NCI-H774 (cell line): Measurements from ENCODE around the gene TRMT2A.

Experiments used
- DNase-seq: peaks from one replicate; lab custom pipeline; 2025; lab: John Stamatoyannopoulos, UW

TRMT2A gene

DNA sequence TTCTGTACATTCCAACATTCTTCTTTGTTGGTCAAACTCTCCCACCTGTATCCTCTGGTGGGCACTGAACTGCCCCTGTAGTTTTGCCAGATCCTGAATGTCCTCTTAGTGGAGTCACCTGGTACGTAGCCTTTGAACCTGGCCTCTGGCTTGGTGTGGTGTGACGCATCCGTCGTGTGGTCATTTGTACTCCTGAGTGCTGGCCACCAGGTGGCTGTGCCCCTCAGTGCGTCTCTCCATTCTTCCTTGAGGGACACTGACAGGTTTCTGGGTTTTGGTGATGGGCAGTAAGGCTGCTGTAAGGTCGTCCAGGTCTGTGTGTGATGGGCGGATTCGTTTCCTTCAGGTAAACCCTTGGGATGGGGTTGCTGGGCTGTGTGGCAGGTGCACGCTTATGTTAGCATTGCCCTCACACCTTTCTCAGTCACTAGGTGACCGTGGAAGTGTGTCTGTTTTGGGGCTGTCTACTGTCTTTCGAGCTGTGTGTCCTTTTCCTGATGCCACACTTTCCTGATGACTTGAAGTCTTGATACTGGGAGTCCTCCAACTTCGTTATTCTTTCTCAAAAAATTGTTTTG, 14.7 kb downstream of the TRMT2A start:
- no peak for DNase-seq

DNA sequence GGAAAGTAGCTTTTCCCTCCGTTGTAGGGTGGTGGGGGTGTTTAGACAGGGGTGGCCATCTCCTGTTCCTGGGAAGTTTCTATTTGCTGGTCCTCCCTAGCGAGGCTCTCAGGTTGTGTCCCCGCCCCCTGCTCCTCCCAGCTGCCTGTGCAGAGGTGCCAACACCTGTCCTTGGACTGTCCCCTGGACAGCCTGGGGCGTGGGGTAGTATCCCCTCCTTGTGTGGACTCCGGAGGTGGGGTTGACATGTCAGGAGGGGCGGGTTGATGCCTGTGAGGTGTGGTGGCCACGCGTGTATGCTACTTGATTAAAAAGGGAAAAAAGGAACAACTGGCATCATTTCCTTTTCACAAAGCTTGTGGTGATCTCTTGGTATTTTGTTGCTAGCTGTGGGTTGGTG, 15.4 kb downstream of the TRMT2A start:
- no peak for DNase-seq

DNA sequence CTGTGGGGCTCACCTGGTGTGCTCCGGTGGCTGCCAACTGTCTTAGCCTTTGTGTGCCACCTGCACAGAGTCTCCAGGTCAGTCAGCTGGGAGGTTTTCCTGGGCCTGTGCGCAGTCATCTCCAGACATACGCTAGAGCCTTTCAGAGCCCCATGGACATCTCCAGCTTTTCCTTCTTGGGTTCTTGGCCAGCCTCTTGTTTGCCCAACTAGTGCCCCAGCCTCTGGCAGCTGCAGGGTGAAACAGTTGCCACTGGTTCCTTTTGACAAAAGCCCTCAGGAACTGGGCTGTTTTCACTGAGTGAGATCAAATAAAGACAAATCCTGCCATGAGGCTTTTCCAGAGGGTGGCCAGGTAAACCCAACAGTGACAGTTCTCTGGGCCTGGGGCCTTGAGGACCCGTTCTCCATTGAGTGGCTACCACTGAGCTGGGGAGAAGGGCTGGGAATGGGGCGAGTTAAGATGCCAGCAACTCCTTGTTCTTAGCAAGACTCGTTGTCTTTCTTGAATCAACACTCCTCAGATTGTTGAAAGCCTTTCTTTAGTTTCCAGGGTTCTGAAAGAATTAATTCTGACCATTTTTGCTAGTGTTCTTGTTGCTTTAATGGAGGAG, 17.8 kb downstream of the TRMT2A start:
- DNase-seq: no peak

DNA sequence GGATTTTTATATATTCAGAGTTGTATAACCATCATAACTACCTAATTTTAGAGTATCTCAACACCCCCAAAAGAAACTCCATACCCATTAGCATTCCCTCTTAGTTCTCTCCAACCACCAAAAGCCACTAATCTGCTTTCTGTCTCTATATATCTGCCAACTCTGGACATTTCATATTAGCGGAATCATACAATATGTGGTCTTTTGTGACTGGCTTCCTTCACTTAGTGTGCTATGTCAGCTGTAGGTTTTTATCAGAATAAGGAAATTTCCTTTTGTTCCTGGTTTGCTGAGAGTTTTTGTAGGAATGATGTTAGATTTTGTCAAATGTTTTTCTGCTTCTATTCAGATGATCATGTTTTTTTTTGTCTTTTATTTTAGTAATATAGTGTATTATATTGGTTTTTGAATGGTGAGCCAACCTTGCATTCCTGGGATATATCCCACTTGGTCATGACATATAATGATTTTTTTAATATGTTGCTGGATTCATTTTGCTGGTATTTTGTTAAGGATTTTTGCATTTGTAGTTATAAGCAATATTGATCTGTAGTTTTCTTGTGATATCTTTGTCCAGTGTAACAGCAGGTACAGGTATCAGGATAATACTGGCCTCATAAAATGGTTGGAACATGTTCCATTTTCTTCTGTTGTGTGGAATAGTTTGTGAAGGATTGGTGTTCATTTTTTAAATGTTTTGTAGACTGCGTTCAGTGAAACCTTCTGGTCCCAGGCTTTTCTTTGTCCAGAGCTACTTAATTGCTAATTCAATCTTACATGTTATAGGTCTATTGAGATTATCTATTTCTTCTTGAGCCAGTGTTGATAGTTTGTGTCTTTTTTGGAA, 20.2 kb downstream of the TRMT2A start:
- no peak for DNase-seq

DNA sequence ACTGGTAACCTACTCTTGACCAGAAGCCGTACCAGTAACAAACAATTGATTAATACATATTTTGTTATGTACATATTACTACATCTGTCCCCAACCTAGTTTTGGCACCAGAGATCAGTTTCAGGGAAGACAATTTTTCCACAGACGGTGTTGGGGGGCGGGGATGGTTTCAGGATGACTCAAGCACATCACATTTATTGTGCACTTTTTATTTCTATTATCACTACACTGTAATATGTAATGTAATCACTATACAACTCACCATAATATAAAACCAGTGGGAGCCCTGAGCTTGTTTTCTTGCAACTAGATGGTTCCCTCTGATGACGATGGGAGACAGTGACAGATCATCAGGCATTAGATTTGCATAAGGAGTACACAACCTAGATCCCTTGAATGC, 21.5 kb downstream of the TRMT2A start:
- no peak for DNase-seq

DNA sequence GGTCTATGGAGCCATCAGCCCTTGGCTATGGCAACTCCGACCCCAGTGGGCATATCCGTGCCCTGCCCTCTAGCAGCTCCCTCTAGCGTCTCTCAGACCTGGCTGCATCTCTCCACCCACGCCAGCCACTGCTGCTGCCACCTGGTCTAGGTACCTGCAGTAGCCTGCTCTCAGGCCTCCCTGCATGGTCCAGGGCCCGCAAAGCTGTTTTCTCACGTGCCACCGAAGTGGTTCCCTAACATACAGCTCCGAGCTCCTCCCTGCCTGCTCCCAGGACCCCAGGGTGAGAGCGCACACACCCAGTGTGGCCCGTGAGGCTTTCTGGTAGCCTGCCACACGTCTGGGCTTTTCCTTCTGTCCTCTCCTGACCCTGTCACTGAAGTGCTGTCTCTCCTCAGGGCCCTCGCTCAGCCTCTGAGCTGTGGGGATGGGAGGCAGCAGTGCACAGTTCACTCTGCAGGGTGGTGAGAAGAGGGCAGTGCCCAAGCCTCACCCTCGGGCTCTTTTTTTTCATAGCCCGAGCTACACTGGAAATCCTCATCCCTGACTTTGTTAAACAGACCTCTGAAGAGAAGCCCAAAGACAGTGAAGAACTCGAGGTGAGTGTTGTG, 22.7 kb downstream of the TRMT2A start:
- no peak for DNase-seq

DNA sequence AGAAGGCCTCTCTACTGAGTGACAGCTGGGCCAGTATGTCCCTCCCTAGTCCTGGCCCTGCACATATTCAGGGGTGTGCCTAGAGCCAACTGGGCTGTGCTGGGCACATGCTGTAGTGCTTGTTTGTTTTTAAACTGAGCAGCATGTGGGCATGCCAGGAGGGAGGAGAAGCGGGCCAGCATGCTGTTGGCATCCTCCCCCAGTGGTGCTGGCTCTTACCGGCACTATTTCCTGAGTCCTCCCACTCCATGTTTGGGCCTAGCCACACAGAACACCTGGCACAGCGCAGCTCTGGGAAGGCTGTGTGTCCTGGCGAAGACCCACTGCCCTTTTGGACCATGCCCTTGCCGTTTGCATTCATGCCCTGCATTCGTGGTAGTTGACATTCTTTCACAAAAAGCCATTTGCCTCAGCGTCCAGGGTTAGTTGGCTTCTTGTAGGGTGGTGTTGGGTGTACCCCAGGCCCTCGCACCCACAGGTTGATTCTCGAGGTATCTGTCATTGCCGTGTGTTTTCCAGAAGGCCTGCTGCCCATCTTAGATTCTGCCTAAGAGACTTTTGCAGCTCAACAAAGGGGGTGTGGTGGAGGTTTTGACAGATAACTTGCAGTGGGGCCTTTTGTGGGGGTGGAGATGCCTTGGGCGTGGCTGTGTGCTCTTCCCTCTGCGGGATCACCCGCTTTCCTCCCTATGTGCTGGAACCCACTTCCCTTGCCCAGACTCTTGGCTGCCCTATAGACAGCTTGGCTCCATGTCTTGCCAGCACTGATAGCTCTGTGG, 23.4 kb downstream of the TRMT2A start:
- DNase-seq: no peak

DNA sequence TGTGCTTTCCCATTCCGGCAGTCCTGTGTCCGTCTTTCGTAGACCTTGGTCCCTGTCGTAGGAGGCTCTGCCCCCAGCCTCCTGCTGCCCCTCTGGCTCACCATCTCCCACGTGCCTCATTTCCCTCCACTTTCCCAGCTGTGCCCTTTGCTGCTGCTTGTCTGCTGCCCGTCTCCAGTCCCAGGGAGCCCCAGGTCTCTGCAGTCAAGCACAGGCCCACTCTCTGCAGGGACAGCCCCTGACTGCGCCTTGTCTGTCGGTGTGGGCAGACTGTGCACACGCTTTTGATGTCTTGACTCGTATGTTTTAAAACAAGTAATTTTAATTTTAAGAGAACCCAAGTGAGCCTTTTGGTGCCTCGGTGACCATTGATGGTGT, 24.6 kb downstream of the TRMT2A start:
- no peak for DNase-seq

DNA sequence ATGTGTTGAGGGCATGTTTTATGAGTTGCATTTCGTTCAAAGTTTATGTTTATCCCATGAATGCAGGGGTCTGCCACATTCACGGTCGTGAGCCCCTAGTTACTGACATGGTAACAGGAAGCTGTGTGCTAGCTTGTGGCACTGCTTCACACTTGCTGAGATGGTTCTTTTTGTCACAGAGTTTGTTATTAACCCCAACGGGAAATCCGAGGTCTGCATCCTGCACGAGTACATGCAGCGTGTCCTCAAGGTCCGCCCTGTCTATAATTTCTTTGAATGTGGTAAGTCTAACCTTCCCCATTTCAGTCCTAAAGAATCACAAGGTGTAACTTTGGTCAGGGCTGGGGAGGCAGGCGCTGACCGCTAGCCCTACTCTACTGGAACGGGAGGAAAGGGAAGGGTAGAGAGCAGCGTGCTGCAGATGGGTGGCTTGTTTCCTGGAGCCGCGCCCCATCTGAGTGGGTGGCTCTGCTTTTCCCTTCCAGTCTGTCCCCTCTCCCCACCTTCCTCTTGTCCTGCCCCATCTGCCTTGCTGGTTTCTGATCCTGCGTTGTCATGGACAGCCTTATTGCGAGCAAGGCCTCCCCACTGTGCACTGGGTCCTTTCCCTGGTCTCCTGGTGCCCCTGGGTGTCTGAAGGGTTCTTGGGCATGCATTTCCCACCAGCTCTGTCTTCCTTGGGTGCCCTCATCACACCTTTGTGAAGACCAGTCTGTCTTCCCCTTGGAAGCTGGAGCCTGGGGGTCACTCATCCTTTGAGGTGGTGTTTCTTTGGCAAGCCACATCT, 25.1 kb downstream of the TRMT2A start:
- no peak for DNase-seq

DNA sequence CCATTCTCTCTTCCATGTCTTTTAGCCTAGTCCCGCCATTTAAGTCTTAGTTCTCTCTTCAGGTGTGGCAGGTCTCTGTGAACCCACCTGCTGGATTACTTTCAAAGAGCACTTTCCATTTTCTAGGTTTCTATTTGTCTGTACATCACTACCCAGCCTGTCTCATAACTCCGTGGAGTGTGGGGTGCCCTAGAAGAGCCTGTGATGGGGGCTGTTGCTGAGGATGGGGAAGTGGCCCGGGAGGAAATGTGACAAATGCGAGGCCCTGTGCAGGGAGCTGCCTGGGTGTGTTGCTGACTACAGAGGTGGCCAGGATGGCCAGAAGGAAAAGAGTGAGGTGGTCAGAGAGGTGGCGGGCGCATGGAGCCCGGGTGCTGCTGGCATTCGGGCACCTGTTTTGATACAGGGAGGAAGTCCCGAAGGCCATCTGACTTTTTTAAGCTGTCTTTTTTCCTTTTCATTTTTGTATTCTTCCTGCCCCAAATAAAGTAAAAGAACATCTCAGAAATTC, 26.2 kb downstream of the TRMT2A start:
- DNase-seq: no peak

DNA sequence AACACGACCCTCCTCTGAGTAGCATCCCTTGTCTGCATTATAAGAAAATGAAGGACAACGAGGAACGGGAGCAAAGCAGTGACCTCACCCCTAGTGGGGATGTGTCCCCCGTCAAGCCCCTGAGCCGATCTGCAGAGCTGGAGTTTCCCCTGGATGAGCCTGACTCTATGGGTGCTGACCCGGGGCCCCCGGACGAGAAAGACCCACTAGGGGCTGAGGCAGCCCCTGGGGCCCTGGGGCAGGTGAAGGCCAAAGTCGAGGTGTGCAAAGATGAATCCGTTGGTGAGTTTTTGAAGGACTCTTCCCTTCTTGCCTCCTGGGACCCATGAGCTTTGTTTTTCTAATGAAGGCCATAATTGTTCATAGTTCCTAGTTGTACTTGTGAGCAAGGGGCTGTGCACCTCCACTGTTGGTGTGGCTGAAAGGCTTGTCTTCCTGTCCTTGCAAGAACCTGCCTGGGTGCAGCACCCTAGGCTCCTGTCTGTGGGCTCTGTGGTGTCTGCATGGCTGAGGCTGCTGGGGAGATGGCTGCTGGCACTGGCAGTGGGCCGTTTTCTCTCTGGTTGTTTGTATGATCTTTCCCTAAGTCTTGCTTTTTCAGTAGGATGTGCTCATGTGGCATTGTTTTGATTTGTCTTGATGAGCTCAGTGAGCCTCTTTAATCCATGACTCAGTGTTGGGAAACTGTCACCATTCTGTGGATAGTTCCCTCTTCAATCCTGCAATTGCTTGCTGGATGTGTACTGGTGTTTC, 26.9 kb downstream of the TRMT2A start:
- DNase-seq: no peak

DNA sequence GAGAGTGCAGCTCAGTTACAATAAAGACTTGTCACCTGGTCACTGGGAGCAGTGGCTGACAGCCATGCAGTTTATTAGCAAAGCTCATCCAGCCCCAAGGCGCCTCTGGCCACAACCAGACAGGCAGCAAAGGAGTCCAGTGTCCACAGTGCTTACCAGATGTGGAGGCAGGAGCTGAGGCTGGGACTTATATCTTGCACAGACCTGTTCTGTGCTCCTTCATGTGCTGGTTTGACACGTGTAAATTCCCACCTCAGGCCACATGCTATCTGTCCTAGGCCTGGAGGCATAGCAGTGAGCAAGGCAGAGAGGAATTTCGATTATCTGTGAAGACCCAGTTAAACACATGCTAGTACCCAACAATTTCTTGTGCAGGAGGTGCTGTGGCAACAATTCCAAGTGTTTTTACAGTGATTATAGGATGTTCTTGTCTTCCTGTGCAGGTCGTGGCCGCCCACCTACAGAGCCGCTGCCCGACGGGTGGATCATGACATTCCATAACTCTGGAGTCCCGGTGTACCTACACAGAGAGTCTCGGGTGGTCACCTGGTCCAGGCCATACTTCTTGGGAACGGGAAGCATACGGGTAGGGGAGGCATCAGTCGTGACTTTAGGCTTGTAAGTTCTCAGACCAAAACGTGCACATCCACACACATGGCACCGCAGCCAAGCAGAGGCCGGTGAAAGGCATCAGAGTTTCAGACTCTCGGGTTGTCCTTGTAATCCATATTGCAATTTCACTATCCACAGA, 27.6 kb downstream of the TRMT2A start:
- DNase-seq: no peak

DNA sequence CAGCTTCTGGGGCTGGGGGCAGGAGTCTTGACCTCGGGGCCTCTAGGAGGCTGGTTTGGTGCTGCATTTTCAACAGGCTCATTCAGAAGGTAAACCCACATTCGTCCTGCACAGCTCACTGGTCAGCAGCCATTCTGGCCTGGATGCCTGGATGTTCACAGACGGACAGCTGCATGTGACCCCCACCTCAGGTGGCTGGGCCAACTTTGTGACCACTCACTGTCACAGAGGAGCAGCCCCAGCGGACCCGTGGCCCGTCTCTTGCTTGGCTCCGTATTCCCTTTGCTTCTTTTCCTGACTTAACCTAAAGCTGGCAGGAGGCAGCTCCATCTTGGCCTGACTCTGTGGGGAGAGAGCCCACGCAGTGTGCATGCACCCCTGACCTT, 28.8 kb downstream of the TRMT2A start:
- no peak for DNase-seq

DNA sequence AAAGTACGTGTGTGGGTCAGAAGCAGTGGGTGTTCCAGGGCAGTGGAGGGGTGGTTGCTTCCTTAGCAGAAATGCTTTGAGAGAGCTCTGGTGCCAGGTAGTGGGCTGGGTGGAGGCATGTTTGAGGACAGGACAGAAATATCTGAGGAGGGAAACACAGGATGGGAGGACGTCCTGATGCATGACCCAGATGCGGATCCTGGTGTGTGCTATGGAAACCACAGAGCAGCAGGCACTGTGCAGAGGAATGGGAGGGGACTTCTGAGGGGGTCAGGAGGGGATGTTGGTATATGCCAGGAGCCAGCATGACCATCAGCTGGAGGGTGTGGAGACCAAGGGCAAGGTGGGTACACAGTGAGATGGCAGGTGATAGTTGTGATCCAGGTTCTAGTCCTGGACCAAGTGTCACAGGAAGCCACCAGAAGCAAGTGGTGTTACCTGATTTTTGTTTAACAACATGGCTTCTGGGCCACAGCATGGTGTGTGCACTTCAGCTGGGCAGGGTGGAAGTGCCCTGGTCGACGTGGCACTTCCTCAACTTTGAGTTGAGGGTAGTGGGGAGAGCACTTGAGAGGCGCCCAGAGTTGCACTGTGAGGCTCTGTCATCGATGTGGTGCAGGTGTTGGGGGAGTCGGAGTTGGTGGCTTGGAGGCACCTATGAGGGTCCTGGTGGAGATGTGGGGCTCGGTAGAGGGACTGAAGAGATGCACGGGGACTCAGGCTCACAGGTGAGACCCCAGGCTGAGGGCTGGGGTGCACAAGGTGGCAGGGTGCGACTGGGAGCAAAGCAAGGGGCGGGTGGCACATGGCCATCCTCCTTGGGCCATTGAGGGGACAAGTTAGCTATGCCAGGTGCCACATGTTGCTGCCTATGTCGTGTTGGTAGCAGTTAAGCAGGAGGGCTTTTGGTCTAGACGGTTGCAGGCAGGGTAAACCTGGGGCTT, 29.4 kb downstream of the TRMT2A start:
- no peak for DNase-seq

DNA sequence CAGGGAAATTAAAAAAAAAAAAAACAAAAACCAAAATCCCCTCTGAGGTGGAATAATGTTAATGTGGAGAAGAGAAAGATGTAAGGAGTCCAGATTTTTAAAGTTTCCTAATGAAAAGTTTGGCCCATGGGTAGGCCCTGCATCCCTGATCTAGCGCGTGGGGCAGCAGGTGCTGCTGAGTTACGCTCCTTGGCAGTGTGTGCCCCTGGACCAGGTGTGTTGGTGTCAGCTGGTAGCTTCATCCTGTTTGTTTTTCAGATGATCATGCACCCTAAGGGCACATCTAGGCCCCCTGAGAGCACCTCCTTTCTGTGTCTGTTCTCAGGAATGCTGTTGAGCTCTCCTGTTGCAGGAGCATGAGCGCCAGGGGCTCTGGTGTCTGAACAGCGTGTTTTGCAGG, 30.3 kb downstream of the TRMT2A start:
- no peak for DNase-seq

DNA sequence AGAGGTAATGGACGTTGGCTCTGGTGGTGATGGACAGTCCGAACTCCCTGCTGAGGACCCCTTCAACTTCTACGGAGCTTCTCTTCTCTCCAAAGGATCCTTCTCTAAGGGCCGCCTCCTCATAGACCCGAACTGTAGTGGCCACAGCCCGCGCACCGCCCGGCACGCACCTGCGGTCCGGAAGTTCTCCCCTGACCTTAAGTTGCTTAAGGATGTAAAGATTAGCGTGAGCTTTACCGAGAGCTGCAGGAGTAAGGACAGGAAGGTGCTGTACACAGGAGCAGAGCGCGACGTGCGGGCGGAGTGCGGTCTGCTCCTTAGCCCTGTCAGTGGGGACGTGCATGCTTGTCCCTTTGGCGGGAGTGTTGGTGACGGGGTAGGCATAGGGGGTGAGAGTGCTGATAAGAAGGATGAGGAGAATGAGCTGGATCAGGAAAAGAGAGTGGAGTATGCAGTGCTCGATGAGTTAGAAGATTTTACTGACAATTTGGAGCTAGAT, 30.9 kb downstream of the TRMT2A start:
- DNase-seq: no peak

DNA sequence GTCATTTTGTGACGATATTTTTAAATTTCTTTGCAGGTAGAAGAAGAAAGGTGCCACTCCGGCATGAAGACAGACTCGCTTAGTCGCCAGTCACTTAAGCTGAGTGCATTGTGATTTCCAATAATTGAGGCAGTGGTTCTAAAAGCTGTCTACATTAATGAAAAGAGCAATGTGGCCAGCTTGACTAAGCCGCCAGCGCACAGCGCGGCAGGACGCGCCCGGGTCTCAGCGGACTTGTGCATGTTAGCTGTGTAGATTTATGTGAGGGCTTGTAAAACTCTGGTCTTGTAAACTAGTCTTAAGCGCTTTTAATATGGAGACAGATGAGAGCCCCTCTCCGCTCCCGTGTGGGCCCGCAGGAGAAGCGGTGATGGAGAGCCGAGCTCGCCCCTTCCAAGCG, 31.4 kb downstream of the TRMT2A start:
- no peak for DNase-seq
